GM18502 (cell line): ENCODE results near the gene PML.

Experiments
- ATAC-seq: cut with Tn5 transposase; IDR thresholded peaks from one replicate; pipeline ENCODE4 v1.9.1; 2021; ENCODE audit warnings: mild to moderate bottlenecking; ENCODE audit not compliant: unreplicated experiment, poor library complexity

PML gene

GRCh38 chr15:73994413-73994883 is at the start of gene PML:
PML (plus strand) TSS chr15:73994716; CDS start chr15:73994813, 97 bp downstream.
- ATAC-seq = peak; percentile 74

- ATAC-seq = no peak
Observed at GRCh38 chr15:73945130-73945508, 49.4 kb upstream of the PML start.

- no peak for ATAC-seq
Observed at GRCh38 chr15:73946046-73946721, 48.3 kb upstream of the PML start.

- no peak for ATAC-seq
Observed at GRCh38 chr15:73946795-73947370, 47.6 kb upstream of the PML start.

- ATAC-seq = no peak
Observed at GRCh38 chr15:73947651-73948050, 46.9 kb upstream of the PML start.

- ATAC-seq = no peak
Observed at GRCh38 chr15:73948396-73948795, 46.1 kb upstream of the PML start.

GRCh38 chr15:73948982-73949381 is 45.5 kb upstream of the PML start:
- ATAC-seq = no peak

GRCh38 chr15:73949496-73949895 is 45.0 kb upstream of the PML start:
- ATAC-seq = no peak

GRCh38 chr15:73950479-73950830 is 44.1 kb upstream of the PML start:
- ATAC-seq = no peak

- ATAC-seq = peak; percentile 49
Observed at GRCh38 chr15:73950831-73951561, 43.5 kb upstream of the PML start.

GRCh38 chr15:73951601-73952000 is 42.9 kb upstream of the PML start:
- no peak for ATAC-seq

GRCh38 chr15:73952171-73952912 is 42.2 kb upstream of the PML start:
- no peak for ATAC-seq

GRCh38 chr15:73952913-73953750 is 41.4 kb upstream of the PML start:
- ATAC-seq = no peak

GRCh38 chr15:73954188-73955145 is 40.0 kb upstream of the PML start:
- no peak for ATAC-seq

GRCh38 chr15:73955326-73955725 is 39.2 kb upstream of the PML start:
- ATAC-seq = no peak

- no peak for ATAC-seq
Observed at GRCh38 chr15:73955861-73956742, 38.4 kb upstream of the PML start.

GRCh38 chr15:73956743-73957135 is 37.8 kb upstream of the PML start:
- no peak for ATAC-seq

- ATAC-seq = no peak
Observed at GRCh38 chr15:73957276-73957675, 37.2 kb upstream of the PML start.
